ENCODE data around the gene STX10.
"Not testable (repeated sequence)": the region's sequence is repeated elsewhere in the genome, so short reads cannot be mapped to it uniquely, and the experiment has no call there.

DNA sequence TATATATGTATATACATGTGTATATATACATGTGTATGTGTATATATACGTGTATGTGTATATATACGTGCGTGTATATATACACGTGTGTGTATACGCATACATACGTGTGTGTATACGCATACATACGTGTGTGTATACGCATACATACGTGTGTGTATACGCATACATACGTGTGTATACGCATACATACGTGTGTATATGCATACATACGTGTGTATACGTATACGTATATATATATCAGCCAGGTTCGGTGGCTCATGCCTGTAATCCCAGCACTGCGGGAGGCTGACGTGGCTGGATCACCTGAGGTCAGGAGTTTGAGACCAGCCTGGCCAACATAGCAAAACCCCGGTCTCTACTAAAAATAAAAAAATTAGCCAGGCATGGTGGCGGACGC is 34.8 kb upstream of the STX10 start:
- not testable (repeated sequence) for TF ChIP-seq POLR2A, POLR2AphosphoS5 (IDR thresholded peaks at IDR 0.05)
- TF ChIP-seq, protein P1, sequence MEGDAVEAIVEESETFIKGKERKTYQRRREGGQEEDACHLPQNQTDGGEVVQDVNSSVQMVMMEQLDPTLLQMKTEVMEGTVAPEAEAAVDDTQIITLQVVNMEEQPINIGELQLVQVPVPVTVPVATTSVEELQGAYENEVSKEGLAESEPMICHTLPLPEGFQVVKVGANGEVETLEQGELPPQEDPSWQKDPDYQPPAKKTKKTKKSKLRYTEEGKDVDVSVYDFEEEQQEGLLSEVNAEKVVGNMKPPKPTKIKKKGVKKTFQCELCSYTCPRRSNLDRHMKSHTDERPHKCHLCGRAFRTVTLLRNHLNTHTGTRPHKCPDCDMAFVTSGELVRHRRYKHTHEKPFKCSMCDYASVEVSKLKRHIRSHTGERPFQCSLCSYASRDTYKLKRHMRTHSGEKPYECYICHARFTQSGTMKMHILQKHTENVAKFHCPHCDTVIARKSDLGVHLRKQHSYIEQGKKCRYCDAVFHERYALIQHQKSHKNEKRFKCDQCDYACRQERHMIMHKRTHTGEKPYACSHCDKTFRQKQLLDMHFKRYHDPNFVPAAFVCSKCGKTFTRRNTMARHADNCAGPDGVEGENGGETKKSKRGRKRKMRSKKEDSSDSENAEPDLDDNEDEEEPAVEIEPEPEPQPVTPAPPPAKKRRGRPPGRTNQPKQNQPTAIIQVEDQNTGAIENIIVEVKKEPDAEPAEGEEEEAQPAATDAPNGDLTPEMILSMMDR (IDR thresholded peaks at IDR 0.05 in 8 of 11, conservative IDR thresholded peaks at IDR 0.05 in 3 of 11): not testable (repeated sequence)
